ENCODE data around the gene GLG1.

The GLG1 gene

GRCh38 chr16:74503412-74503811 lies 103.5 kb downstream of the GLG1 start:
- no peak overlapping the region for H3K4me3 ChIP-seq (ENCODE audit: low read depth in 1 of 2, low read length in 2 of 2)
- no peak overlapping the region for H2AFZ ChIP-seq (ENCODE audit: low read depth, low read length)
- no peaks in the 10 kb centered on the region for H3K4me1 ChIP-seq (ENCODE audit: insufficient read depth, low read length)
- H3K79me2 ChIP-seq (ENCODE audit: insufficient read depth, low read length): no peaks in the 10 kb centered on the region
- H4K20me1 ChIP-seq (ENCODE audit: insufficient read depth, low read length): no peaks in the 10 kb centered on the region
- DNase-seq (no peak), ATAC-seq (ENCODE audit: insufficient read depth, low read depth) (no peak)
- no peak overlapping the region for H3K9ac ChIP-seq (ENCODE audit: low read depth, low read length)
- H3K4me2 ChIP-seq (ENCODE audit: insufficient read depth, low read length): no peak overlapping the region
- no peaks in the 10 kb centered on the region for H3K9me3 ChIP-seq (ENCODE audit: insufficient read depth, low read length, severe bottlenecking)
- no peak overlapping the region for H3K27ac ChIP-seq (ENCODE audit: low read length)
- TF ChIP-seq EZH2 (IDR thresholded peaks at IDR 0.05; ENCODE audit: borderline replicate concordance, low read depth, low read length, severe bottlenecking) (no peak), CTCF (IDR thresholded peaks at IDR 0.05; ENCODE audit: borderline replicate concordance, extremely low read depth, low read length, poor library complexity, severe bottlenecking) (no peak)
- no peaks in the 10 kb centered on the region for H3K27me3 ChIP-seq (ENCODE audit: insufficient read depth, low read length, poor library complexity)
- H3K36me3 ChIP-seq (ENCODE audit: insufficient read depth, low read length): peaks cover 15% of the 10 kb centered on the region; the same call in 1 of the 2 replicates

- Histone ChIP-seq H3K4me1 (ENCODE audit: insufficient read depth, low read length) (no peaks in the 10 kb centered on the region), H3K36me3 (ENCODE audit: insufficient read depth, low read length) (peaks cover 13% of the 10 kb centered on the region; the same call in 1 of the 2 replicates), H3K9ac (ENCODE audit: low read depth, low read length) (no peak overlapping the region), H3K27ac (ENCODE audit: low read length) (no peak overlapping the region), H3K79me2 (ENCODE audit: insufficient read depth, low read length) (no peaks in the 10 kb centered on the region), H3K9me3 (ENCODE audit: insufficient read depth, low read length, severe bottlenecking) (no peaks in the 10 kb centered on the region), H3K27me3 (ENCODE audit: insufficient read depth, low read length, poor library complexity) (no peaks in the 10 kb centered on the region), H3K4me2 (ENCODE audit: insufficient read depth, low read length) (no peak overlapping the region), H3K4me3 (ENCODE audit: low read depth in 1 of 2, low read length in 2 of 2) (no peak overlapping the region), H4K20me1 (ENCODE audit: insufficient read depth, low read length) (no peaks in the 10 kb centered on the region), H2AFZ (ENCODE audit: low read depth, low read length) (no peak overlapping the region)
- TF ChIP-seq CTCF (IDR thresholded peaks at IDR 0.05; ENCODE audit: borderline replicate concordance, extremely low read depth, low read length, poor library complexity, severe bottlenecking) (no peak), EZH2 (IDR thresholded peaks at IDR 0.05; ENCODE audit: borderline replicate concordance, low read depth, low read length, severe bottlenecking) (no peak)
- ATAC-seq (ENCODE audit: insufficient read depth, low read depth) (no peak), DNase-seq (no peak)
Observed at GRCh38 chr16:74501484-74502478, 105.1 kb downstream of the GLG1 start.

GRCh38 chr16:74500907-74501306 lies 106.0 kb downstream of the GLG1 start:
- no peaks in the 10 kb centered on the region for H4K20me1 ChIP-seq (ENCODE audit: insufficient read depth, low read length)
- ATAC-seq (ENCODE audit: insufficient read depth, low read depth) (no peak), DNase-seq (no peak)
- H3K9ac ChIP-seq (ENCODE audit: low read depth, low read length): no peak overlapping the region
- H3K27me3 ChIP-seq (ENCODE audit: insufficient read depth, low read length, poor library complexity): no peaks in the 10 kb centered on the region
- H3K9me3 ChIP-seq (ENCODE audit: insufficient read depth, low read length, severe bottlenecking): no peaks in the 10 kb centered on the region
- TF ChIP-seq EZH2 (IDR thresholded peaks at IDR 0.05; ENCODE audit: borderline replicate concordance, low read depth, low read length, severe bottlenecking) (no peak), CTCF (IDR thresholded peaks at IDR 0.05; ENCODE audit: borderline replicate concordance, extremely low read depth, low read length, poor library complexity, severe bottlenecking) (no peak)
- no peak overlapping the region for H3K4me2 ChIP-seq (ENCODE audit: insufficient read depth, low read length)
- H2AFZ ChIP-seq (ENCODE audit: low read depth, low read length): no peak overlapping the region
- no peaks in the 10 kb centered on the region for H3K4me1 ChIP-seq (ENCODE audit: insufficient read depth, low read length)
- no peak overlapping the region for H3K4me3 ChIP-seq (ENCODE audit: low read depth in 1 of 2, low read length in 2 of 2)
- peaks cover 15% of the 10 kb centered on the region; the same call in 1 of the 2 replicates for H3K36me3 ChIP-seq (ENCODE audit: insufficient read depth, low read length)
- no peaks in the 10 kb centered on the region for H3K79me2 ChIP-seq (ENCODE audit: insufficient read depth, low read length)
- H3K27ac ChIP-seq (ENCODE audit: low read length): no peak overlapping the region

Measured in DND-41 (cell line).